HG03103 (cell line): Measurements from ENCODE around the gene ASCL5.

Experiments
- ATAC-seq: cut with Tn5 transposase; IDR thresholded peaks from one replicate; pipeline ENCODE4 v1.9.1; 2021; ENCODE audit warnings: low read depth; ENCODE audit not compliant: unreplicated experiment

ASCL5 gene

DNA sequence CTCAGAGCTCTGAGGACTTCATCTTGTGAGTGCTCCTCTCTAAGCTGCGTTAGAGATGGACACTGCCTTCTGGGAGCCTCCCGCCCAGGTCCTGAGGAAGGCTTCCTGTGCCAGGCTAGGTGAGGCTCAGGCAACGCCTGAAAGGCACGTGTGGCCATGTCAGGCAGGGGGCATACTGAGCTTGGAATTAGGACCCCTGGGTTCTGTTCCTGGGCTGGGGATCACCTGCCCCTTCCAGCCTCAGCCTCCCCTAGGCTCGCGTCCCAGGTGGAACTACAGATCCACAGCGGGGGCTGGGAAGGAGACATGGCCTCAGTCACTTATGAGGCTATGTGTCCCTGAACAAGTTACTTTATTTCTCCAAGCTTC, 10.0 kb upstream of the ASCL5 start:
- ATAC-seq = no peak

DNA sequence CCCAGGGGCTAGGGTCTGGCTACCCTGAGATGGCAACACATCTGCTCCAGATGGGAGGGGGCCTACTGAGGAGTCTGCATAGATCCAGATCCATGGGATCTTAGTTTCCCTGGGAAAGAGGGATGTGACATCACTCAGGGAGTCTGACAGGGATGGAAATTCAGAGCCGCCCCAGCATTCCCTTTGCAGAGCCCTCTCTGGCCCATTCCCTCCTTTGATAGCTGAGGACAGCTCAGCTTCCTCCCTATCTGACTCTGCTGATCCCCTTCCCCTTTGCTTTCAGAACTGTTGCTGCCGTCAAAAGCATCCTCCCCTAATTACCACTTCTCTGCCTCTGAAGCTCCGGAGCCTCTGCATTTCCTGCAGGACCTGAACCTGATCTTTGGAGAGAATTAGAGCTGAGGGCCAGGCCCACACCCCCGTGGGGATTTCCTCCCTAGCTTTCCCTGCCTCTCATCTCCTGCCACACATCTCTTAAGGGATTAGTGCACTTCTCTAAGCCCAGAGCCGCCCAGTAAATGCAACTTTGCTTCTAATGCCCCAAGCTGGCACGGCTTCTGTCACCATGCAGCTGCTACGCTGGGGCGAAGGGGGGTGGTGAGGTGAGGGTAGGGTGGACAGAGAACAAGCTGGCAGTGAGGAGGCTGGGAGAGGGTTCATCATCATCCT, 9.5 kb upstream of the ASCL5 start:
- no peak for ATAC-seq

DNA sequence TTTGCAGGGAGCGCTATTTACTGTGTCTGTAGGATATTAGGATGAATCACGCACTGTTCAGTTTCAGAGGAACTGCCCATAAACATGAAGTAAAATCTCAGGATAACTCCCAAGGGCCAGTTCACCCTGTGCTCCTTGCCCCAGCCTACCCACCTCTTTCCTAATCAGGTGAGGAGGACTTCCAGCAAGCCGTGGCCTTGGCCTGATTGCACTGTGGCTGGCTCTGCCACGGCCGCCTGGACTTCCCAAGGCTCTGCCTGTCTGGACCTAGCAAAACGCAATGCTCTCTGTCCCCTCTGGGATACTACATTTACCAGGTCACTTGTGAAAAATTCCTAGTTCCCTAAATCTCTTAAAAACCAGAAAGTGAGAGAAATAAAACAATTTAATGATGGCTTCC, 7.4 kb upstream of the ASCL5 start:
- no peak for ATAC-seq

DNA sequence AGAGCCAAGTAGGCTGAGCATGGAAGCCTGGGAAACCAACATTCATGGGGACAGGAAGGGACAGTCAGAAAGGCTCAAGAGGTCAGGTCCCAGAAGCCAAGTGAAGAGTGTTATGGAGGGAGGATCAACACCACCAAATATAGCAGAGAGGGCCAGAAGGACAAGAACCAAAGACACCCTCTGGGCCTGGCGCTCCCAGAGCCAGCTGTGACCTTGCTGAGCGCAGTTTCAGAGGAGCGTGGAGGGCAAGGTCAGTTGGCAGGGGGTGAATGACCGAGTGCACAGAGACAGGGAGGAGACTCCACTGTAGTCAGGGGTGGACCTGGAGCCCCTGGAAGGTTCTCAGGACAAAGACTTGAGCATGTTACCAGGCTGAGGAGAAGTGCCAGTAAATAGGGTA, 4.4 kb upstream of the ASCL5 start:
- ATAC-seq = no peak

DNA sequence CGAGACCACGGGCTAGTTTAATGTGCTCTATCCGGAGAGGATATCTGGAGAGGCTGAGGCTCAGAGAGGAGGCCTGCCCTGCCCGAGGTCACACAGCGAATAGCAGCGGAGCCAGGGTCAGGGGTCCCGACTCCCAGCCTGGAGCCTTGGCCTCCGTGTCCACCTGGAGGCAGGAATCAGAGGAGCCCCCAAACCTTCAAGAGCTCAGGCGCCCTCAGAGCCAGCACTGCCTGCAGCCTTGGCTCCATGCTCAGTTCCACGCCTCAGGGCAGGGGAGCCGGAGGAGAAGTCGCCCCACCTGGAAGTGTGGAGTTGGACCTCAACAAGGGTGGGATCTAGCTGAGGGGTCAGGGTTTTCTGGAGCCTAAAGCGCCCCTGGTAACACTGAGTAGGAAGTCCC, 2.0 kb upstream of the ASCL5 start:
- ATAC-seq = no peak

DNA sequence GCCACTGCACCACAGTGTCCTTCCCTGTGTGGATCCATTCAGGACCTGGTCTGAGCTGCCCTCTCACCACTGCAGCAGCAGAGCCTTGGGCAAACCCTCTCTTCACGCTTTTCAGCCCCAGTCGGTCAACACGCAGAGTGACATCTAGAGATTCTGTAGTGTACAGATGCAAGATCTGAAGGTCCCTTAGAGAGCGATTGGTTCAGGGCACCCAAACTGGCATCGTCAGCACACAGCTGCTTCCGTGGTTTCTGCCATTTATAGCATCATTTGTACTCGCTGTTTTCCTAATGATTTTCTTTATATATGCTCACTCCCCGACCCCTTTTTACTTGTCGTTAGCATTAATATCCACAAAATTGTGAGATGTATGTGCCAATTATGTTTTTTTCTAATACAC, 1.5 kb upstream of the ASCL5 start:
- no peak for ATAC-seq

DNA sequence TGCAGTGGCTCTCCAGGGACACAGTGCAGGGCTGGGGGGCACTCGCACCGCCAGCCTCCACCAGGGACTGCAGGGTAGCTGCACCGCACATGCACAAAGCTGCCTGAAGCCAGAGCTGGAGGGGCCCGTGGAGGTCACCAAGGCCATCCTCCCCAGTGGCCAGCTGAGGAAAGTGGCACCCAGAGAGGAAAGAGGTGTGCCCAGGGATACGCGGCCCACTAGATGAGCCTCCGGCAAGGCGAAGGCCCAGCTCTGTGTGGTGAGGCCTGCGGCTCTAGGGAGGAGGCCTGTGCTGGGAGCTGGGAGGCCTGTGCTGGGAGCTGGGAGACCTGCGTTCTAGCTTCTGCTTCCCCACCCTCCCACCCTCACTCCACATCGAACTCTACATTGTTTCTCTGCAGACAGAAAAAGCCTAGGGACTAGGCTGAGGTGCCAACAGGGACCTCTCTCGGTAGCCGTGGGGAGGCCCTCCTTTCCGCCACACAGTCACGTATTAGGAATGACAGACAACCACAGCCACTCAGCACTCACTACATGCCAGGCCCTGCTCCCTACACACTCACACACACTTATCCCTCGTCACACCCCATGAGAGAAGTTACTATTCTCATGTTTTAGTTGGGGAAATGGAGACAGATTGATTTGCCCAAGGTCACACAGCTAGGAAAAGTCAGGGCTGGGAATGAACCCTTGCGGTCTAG, 921 bp upstream of the ASCL5 start:
- ATAC-seq = no peak

DNA sequence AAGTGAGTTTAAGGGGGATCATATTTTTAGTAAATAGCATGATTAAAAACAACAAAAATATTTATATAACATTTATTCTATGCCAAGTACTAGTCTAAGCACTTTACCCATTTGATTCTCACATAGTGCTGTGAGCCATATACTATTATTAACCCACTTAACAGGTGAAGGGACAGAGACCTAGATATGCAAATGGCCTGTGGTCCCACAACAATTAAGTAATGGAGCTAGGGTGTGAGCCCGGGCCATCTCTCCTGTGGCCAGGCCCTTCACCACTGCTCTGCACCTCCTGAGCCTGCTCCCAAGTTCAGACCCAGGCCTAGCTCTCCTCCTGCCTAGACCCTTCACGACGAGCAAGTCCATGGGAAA, 537 bp downstream of the ASCL5 start:
- ATAC-seq = no peak

DNA sequence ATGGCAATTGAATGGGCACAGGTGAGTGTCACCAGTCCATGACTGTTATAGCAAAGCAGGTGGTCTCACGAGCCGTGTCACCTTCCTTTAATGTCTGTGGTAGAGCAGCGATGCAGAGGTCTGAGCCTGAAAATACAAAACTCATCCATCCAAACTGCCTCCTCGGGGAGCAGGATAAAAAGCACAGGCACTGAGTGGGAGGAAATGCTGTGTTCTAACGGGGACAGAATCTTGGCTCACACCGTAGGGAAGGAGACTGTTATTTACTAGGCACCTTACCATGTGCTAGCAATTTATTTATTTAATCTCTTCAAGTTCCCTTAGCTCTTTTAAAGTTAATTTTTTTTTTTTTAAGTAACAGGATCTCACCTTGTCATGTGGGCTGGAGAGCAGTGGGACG, 1.2 kb downstream of the ASCL5 start:
- no peak for ATAC-seq

DNA sequence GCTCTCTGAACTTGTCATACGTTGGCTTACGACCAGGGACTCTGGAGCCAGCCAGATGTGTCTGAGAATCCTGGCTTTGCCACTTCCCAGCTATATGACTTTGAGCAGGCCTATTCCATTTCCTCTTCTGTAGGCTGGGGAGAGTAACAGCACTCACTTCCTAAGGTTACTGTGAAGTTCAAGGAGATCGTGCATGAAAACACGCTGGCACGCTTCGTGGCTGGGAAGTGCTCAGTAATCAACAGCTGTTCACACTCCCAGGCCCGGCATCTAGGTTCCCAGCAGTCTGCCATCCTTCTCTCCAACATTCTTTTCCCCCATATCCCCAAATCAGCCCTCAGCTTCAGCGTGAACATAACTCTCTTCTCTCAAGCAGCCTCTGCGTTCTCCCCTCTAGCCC, 2.0 kb downstream of the ASCL5 start:
- no peak for ATAC-seq

DNA sequence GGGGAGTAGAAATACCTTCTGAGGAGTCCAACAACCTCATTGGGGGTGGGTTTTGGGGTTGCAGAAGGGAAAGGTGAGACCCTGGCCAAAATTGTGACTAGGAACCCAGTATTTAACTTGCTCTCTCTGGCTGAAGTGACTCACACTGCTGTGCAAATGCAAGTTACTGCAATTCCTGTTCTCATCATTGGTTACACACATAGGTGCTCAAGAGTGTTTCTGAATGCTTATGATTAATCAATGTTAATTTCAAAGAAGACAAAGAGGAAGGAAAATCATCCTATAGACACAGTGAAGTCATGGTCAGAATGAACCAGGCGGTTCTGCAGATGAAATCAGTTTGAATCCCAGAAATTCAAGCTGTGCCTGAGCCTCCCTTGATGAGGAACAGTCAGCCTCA, 3.1 kb downstream of the ASCL5 start:
- no peak for ATAC-seq

DNA sequence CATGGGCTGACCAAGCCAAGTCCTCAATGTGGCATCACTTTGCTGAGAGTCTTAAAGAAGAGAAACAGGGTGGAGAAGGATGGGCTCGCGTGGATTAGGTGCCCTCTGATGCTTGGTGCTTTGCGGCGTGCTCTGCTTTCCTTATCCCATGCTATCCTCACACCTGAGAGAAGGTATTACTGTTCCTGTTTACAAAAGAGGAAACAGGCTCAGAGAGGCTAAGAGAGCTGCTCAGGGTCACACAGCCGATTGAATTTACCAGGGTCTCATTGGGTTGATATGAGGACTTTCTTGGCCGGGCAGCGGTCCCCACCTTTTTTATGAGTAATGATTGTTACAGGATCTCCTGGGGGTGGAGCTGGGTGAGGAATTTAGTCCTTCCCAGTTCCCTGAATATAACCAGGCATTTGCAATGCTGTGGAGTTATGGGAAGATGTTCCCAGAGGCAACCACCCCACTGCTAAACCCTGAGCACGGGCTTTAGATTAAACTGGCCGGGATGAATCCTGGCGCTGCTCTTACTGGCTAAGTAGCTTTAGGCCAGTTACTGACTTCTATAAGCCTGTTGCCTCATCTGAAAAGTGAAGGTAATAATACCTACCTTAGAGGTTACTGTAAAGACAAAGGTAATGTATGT, 4.5 kb downstream of the ASCL5 start:
- ATAC-seq = no peak

DNA sequence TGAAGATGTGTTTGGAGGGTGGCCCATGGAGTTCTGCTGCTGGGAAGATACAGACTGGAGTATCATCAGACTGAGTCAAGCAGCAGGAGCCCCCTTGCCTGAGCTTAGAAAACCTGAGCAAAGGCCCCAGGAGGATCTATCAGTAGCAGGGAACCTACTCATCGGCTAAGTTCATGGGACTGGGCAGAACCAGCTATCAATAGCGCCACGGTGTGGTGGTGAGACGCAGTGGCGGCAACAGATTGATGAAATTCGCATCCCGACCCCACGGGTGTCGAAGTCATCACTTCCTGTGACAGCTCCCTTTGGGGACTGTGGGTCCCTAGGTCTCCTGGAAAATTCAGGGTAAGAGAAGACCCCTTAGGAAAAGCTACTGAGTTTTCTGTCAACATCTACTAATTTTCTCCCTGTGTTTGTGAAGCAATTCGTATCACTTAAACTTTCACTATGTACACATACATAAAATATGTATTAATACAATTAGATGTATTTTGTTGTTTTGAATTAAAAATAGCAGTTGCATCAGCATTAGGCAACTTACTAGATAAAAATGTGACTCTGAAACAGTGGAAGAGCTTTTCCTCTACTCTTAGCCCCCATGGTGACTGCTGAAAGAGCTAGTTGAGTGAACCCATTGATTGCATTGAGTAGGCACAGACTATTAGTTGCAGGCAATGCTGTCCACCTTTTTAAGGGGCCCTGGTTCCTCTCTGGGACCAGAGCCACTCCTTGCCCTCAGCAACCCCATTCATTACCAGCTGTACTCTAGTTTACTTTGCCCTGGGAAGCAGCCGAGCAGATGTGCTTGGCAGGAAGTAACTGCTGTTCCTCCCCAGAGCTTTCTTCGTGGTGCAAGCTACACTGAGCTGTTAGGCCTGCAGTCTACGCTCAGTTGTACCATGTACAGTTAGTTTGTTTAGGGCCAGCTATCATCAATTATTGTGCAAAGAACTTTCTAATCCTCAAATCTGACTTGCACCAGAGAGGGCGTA, 7.5 kb downstream of the ASCL5 start:
- ATAC-seq = no peak

DNA sequence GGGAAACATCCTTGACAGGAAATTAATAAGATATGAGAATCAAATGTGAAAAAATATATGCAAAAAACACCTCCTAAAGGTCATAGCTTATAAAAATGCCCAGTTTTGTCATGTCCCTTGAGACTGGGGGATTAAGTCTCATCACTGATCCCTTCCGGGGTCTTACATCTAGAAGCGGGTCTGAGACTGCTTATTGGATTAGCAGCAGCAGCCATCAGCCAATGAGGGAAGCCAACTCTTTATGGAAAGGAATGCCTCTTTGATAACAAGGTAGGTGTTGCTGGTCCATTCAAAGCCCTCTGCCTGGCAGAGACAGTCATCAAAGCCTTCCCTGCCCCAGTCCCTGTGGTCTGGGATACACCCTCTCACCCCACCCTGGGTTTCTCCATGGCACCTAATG, 10.9 kb downstream of the ASCL5 start:
- ATAC-seq = no peak

DNA sequence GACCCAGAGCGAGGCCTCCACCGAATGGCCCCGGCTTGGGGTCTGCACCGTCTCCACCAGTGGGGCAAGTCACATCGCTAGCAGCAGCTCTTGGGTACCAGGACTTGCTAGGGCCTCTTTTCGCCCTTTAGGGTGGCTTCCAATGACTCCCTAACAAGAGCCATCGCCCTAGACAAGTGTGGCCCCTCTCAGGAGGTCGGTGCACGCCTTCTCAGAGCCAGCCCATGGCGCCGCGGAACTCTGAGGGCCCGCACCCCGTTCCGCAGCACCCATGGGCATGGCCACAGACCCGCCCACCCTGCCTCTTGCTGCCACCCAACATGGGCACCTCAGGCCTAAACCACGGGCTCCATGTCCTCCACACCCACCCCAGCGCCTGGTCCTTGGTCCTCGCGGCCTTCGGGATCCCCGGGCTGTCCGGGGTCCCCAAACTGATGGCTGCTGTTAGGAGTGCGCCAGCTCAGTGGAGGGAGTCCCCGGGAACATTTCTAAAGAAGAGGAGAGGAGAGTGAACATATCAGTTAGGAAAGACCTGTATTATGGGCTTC, 11.5 kb downstream of the ASCL5 start:
- no peak for ATAC-seq

DNA sequence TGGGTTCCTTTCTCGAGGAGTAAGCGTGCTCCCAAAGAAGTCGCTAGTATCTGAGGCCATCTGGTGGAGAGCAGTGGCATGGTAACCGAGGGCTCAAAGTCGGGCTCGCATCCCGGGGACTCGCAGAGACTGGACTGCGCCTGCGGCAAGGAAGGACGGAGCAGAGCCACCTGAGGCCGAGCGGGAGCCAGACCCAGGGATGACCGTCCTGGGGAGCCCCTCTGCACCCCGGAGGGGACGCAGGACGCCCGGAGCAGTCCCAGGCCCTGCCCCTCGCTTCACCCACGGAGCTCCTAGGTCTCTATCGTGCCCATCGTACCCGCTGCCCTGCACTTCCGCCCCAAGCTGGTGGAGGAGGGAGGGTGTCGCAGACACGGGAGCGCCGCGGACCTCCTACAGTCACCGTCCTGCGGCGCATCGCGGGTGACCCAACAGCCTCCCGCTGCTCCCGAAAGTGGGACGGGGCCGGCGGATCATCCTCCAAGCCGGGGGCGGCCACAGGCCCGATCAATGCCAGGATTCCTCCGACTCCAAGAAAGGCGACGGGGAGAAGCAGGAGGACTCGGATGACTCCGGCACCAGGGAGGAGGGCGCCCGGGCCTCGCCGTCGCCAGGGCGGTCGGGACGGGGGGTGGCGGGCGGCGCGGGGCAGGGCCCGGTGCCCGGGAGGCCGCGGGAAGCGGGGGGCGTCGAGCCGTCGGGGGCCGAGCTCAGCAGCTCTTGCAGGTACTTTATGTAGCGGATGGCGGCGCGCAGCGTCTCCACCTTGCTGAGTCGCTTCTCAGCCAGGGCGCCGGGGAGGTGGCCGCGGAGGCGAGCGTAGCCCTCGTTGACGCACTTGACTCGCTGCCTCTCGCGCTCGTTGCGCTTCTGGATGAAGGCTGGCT, 12.5 kb downstream of the ASCL5 start:
- peak; percentile 85 for ATAC-seq

DNA sequence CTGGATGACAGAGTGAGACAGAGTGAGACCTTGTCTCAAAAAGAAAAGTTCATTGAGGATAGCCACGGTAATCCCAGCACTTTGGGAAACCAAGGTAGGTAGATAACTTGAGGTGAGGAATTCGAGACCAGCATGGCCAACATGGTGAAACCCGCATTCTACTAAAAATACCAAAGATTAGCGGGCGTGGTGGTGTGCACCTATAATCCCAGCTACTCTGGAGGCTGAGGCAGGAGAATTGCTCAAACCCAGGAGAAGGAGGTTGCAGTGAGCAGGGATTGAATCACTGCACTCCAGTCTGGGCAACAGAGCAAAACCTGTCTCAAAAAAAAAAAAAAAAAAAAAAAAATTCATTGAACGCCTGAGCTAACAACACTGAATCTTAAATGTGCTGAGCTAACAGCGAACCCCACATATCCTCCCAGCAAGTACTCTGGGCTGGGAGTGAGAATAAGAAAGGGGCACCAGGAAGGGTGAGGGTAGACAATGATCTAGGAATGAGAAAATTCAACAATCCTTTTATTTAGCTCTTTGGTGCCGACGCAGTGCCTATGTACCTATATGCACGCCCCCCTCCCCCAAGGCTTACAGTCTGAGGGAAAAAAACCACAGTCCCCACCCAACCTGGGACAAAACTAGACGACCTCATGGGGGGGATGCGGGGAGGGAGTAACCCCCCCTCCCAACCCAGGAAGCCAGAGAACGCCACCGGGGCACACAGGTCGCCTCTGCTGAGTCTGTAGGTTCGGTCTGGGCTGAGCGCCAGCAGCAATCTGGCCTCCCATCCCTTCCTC, 13.3 kb downstream of the ASCL5 start:
- ATAC-seq = no peak

DNA sequence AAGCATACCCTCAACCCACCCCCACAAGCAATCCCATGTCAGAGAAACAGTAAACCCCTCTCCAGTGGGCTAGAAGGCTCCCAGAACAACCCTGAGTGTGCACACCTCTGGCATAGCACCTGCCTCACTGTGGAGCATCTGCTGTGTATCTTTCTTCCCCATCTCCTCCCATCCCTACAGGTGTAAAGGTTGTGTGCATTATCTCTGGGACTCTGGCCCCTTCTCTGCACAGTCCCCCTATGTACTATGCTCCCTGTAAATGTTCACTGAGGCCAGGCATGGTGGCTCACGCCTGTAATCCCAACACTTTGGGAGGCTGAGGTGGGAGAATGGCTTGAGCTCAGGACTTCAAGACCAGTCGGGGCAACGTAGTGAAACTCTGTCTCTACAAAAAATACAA, 14.1 kb downstream of the ASCL5 start:
- ATAC-seq = no peak

DNA sequence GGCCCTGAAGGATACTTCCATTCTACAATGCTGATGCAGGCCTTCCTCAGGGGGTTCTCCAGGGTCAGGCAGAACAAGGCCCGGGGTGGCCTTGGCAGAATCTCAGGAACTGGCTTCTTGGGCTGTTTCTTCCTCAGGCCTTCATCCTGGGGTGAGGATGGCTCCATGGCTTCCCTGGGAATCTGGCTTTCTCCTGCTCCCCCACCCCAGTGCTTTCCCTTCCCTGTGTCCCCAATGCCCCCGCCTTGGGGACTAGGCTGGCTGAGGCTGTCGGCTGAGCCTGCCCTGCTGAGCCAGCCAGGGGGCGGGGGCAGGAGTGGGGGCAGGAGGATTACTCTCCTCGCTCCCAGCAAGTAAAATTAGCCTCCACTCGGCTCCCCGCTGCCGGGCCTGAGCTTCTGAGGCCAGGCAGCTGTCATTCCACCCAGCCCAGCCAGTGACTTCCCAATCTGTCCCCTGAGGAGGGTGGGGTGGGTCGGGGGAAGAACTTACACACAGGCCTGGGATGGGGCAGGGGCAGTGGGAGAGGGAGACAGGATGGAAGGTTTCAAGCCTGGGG, 14.7 kb downstream of the ASCL5 start, which contains the start of gene CACNA1S:
Gene CACNA1S, minus strand, starts transcription at position 254 of the 559 bp plus-strand sequence. Its CDS starts 87 bp downstream, at position 167.
- no peak for ATAC-seq
